Activated CD8-positive, alpha-beta memory T cell treated with anti-CD3 and anti-CD28 coated beads, Interleukin-2, amount 50 U/mL, for 1 hour (primary cell): ENCODE measurements around the gene MGAT5.

Experiments
- DNase-seq: peaks from one replicate; pipeline ENCODE4 v3.0.0-alpha.2; 2020; ENCODE audit errors: extremely low read depth

Gene MGAT5

GRCh38 chr2:134254824-134255223, 952 bp downstream of the MGAT5 start:
- DNase-seq: no peak

GRCh38 chr2:134256956-134257355, 3.1 kb downstream of the MGAT5 start:
- no peak for DNase-seq

- DNase-seq: no peak
Observed at GRCh38 chr2:134257509-134257908, 3.6 kb downstream of the MGAT5 start.

GRCh38 chr2:134257965-134258683, 4.3 kb downstream of the MGAT5 start:
- no peak for DNase-seq

GRCh38 chr2:134258684-134259388, 5.0 kb downstream of the MGAT5 start:
- DNase-seq: peak; percentile 12

GRCh38 chr2:134259571-134259970, 5.7 kb downstream of the MGAT5 start:
- DNase-seq: no peak

- no peak for DNase-seq
Observed at GRCh38 chr2:134259994-134260393, 6.1 kb downstream of the MGAT5 start.

GRCh38 chr2:134260713-134261112, 6.8 kb downstream of the MGAT5 start:
- DNase-seq: no peak

GRCh38 chr2:134261398-134262131, 7.7 kb downstream of the MGAT5 start:
- no peak for DNase-seq

- DNase-seq: no peak
Observed at GRCh38 chr2:134262684-134263083, 8.8 kb downstream of the MGAT5 start.

GRCh38 chr2:134268265-134268664, 14.4 kb downstream of the MGAT5 start:
- no peak for DNase-seq

GRCh38 chr2:134269230-134269629, 15.4 kb downstream of the MGAT5 start:
- no peak for DNase-seq

GRCh38 chr2:134269972-134270735, 16.3 kb downstream of the MGAT5 start:
- no peak for DNase-seq

- DNase-seq: no peak
Observed at GRCh38 chr2:134271758-134272157, 17.9 kb downstream of the MGAT5 start.

- no peak for DNase-seq
Observed at GRCh38 chr2:134272806-134273205, 18.9 kb downstream of the MGAT5 start.

GRCh38 chr2:134273256-134273983, 19.5 kb downstream of the MGAT5 start:
- DNase-seq: no peak

GRCh38 chr2:134274121-134274520, 20.2 kb downstream of the MGAT5 start:
- no peak for DNase-seq

GRCh38 chr2:134275058-134275862, 21.4 kb downstream of the MGAT5 start:
- no peak for DNase-seq

GRCh38 chr2:134276381-134277172, 22.7 kb downstream of the MGAT5 start:
- DNase-seq: no peak

- no peak for DNase-seq
Observed at GRCh38 chr2:134277223-134277622, 23.4 kb downstream of the MGAT5 start.
